ENCODE data around the gene SHISAL1. TPM values are rescaled to one million over a fixed set of nuclear protein-coding genes. Genes with fewer than 3 reads are reported as not detected.

Gene SHISAL1
- total RNA-seq, 1 experiment from 2014 or later, result 1.6 TPM

DNA sequence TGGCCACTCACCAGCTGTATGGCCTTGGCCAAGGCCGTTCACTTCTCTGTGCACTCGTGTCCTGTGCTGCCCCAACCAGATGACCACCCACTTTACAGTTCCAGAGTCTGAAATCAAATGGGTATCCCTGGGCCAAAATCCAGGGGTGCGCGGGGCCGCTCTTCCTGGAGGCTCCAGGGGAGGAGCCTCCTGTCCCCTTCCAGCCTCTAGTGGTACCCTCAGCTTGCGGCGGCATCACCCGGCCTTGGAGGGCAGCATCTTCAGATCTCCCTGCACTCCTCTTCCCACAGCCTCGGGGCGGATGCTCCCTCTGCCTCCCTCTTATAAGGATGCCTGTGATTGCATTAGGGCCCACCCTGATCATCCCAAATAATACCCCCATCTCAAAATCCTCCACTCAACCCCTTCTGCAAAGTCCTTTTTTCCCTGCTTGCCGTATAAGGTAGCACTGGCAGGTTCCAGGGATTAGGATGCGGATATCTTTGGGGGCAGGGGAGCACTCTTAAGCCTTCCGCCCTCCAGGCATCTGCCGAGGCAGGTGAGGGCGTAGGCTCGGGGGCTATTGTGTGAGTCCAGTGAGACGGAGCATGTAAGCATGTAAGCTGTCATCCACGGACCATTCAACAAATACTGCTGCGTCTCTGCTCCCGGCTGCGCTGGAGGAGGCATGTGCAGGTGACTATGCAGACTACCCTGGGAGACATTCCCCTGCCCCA lies 24.4 kb upstream of the SHISAL1 start:
- no peak overlapping the region for H3K27ac Mint-ChIP-seq (ENCODE audit: low read depth, unreplicated experiment)
- POLR2A ChIA-PET, result no interaction called here
- no peak overlapping the region for H3K4me3 Mint-ChIP-seq (ENCODE audit: unreplicated experiment)
- BruUV-seq (replicated peaks), result no TSS peak
- CTCF ChIA-PET, result no interaction called here
- DNase-seq (ENCODE audit: unreplicated experiment), result no peak
- intact Hi-C loops (cut with micrococcal nuclease), result loop anchor here (1.0 kb wide), 1 partner anchor 289 kb away; no protein-coding TSS in a partner anchor
- TF ChIP-seq, protein P1, sequence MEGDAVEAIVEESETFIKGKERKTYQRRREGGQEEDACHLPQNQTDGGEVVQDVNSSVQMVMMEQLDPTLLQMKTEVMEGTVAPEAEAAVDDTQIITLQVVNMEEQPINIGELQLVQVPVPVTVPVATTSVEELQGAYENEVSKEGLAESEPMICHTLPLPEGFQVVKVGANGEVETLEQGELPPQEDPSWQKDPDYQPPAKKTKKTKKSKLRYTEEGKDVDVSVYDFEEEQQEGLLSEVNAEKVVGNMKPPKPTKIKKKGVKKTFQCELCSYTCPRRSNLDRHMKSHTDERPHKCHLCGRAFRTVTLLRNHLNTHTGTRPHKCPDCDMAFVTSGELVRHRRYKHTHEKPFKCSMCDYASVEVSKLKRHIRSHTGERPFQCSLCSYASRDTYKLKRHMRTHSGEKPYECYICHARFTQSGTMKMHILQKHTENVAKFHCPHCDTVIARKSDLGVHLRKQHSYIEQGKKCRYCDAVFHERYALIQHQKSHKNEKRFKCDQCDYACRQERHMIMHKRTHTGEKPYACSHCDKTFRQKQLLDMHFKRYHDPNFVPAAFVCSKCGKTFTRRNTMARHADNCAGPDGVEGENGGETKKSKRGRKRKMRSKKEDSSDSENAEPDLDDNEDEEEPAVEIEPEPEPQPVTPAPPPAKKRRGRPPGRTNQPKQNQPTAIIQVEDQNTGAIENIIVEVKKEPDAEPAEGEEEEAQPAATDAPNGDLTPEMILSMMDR (IDR thresholded peaks at IDR 0.05; ENCODE audit: unreplicated experiment), result no peak
- peaks cover 6% of the 10 kb centered on the region for H3K27me3 Mint-ChIP-seq (ENCODE audit: insufficient read depth, unreplicated experiment)
- H3K36me3 Mint-ChIP-seq (ENCODE audit: insufficient read depth, unreplicated experiment), result no peaks in the 10 kb centered on the region
- H3K4me1 Mint-ChIP-seq (ENCODE audit: insufficient read depth, unreplicated experiment), result peaks cover 3% of the 10 kb centered on the region
- H3K9me3 Mint-ChIP-seq (ENCODE audit: unreplicated experiment), result no peaks in the 10 kb centered on the region

DNA sequence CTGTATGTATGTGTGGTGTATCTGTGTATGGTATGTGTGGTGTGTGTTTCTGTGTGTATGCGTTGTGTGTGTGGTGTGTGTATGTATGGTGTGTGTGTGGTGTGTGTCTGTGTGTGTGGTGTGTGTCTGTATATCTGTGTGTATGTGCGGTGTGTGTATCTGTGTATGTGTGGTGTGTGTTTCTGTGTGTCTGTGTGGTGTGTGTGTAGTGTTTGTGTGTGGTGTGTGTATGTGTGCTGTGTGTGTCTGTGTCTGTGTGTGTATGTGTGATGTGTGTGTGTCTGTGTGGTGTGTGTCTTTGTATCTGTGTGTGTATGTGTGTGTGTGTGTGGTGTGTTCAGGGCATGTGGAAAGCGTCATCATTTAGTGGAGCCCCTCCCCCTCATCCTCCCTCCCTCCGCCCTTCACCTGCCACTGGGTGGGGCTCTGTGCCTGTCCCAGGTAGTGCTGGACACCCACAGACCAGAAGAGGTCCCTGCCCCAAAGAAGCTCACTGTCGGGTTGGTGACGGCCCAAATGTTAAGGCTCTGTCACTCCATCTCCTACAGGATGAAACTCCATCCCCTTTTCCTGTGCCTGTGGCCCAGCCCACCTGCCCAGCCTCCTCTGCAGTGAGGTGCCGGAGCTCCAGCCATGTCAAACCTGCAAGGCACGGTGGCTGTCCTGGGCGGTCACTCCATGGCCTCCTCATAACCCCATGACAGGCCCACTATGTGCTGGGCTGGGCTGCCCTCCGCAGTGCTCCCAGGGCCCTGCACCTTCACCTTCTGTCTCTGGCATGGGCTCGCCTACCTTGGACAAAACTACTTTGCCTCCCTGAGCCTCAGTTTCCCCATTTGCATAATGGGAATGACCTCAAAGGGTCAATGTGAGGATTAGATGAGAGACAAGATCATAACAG lies 23.4 kb upstream of the SHISAL1 start:
- H3K27me3 Mint-ChIP-seq (ENCODE audit: insufficient read depth, unreplicated experiment), result peaks cover 13% of the 10 kb centered on the region
- no peaks in the 10 kb centered on the region for H3K36me3 Mint-ChIP-seq (ENCODE audit: insufficient read depth, unreplicated experiment)
- TF ChIP-seq, protein P1 (IDR thresholded peaks at IDR 0.05; ENCODE audit: unreplicated experiment), result peak; percentile 17
- H3K27ac Mint-ChIP-seq (ENCODE audit: low read depth, unreplicated experiment), result no peak overlapping the region
- ChIA-PET CTCF (interaction anchor here (0.6 to 0.7 kb wide), 2 partner anchors 214 to 232 kb away, joined by 3 to 4 read pairs; no protein-coding TSS in a partner anchor), POLR2A (no interaction called here)
- no peak overlapping the region for H3K4me3 Mint-ChIP-seq (ENCODE audit: unreplicated experiment)
- peak; percentile 49 for DNase-seq (ENCODE audit: unreplicated experiment)
- BruUV-seq (replicated peaks), result no TSS peak
- intact Hi-C loops (cut with micrococcal nuclease), result loop anchor here (1.0 kb wide), 1 partner anchor 290 kb away; no protein-coding TSS in a partner anchor
- no peaks in the 10 kb centered on the region for H3K9me3 Mint-ChIP-seq (ENCODE audit: unreplicated experiment)
- peaks cover 6% of the 10 kb centered on the region for H3K4me1 Mint-ChIP-seq (ENCODE audit: insufficient read depth, unreplicated experiment)

DNA sequence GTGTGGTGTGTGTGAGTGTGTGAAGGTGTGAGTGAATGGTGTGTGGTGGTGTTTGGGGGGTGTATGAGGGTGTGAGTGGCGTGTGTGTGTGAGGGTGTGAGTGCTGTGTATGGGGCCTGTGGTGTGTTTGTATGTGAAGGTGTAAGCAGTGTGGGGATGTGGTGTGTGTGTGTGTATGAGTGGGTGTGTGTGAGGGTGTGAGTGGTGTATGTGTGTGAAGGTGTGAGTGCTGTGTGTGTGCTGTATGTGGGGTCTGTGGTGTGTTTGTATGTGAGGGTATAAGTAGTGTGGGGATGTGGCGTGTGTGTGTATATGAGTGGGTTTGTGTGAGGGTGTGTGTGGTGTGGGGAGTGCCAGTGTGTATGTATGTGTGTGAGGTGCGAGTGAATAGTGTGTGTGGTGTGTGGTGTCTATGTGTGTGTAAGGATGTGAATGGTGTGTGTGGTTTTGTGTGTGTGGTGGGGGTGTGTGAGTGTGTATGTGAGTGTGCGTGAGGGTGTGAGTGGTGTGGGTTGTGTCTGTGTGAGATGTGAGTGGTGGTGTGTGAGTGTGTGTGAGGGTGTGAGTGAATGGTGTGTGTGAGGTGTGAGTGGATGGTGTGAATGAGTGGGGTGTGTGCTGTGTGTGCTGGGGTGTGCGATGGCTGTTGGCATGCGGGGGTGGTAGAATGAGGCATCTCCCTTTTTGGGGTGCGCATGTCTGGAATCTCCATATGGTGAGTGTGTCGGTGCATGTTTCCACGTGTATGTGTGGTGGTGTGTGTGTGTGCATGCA lies 22.5 kb upstream of the SHISAL1 start:
- H3K4me3 Mint-ChIP-seq (ENCODE audit: unreplicated experiment), result no peak overlapping the region
- TF ChIP-seq, protein P1 (IDR thresholded peaks at IDR 0.05; ENCODE audit: unreplicated experiment), result no peak
- no TSS peak for BruUV-seq (replicated peaks)
- H3K27ac Mint-ChIP-seq (ENCODE audit: low read depth, unreplicated experiment), result no peak overlapping the region
- H3K4me1 Mint-ChIP-seq (ENCODE audit: insufficient read depth, unreplicated experiment), result peaks cover 6% of the 10 kb centered on the region
- no peaks in the 10 kb centered on the region for H3K9me3 Mint-ChIP-seq (ENCODE audit: unreplicated experiment)
- ChIA-PET CTCF (no interaction called here), POLR2A (no interaction called here)
- H3K27me3 Mint-ChIP-seq (ENCODE audit: insufficient read depth, unreplicated experiment), result peaks cover 13% of the 10 kb centered on the region
- H3K36me3 Mint-ChIP-seq (ENCODE audit: insufficient read depth, unreplicated experiment), result no peaks in the 10 kb centered on the region
- DNase-seq (ENCODE audit: unreplicated experiment), result no peak
- intact Hi-C loops (cut with micrococcal nuclease), result no loop called here
